K562 (cell line): ENCODE measurements around the gene NME4. TPM values are rescaled to one million over a fixed set of nuclear protein-coding genes. Genes with fewer than 3 reads are reported as not detected.
A peak's percentile ranks its signal among the peaks of the same experiment; 100 is the strongest.

Experiments used
- ATAC-seq: fragments of 200-7000 bp; cut with Tn5 transposase; 3 replicates; pipeline ENCODE4 v1.9.1; 2020; ENCODE audit warnings: moderate library complexity
- BruUV-seq: library from RNA; stranded (reverse); fragments of 400-500 nt; replicated peaks from 2 replicates; lab custom pipeline; 2021; lab: Mats Ljungman, UMichigan
- CTCF ChIA-PET: fragments of 300-600 bp; formaldehyde crosslinking; extraction: SDS; loops from one replicate; lab custom pipeline; 2021; ENCODE audit warnings: low intra/inter-chr PET ratio; lab: Yijun Ruan, JAX
- POLR2A ChIA-PET: fragments of 300-600, 350-650 bp; sonication (Branson Sonifier 250); formaldehyde crosslinking; extraction: SDS; loops from one replicate; lab custom pipeline; 2021; ENCODE audit warnings: antibody characterized with exemption, inconsistent platforms; lab: Yijun Ruan, JAX
- DNase-seq, 4 experiments: peaks; one replicate each; pipeline versions ENCODE4 v3.0.0 to v3.0.0-alpha.2; 2011 to 2018; ENCODE audit warnings: low spot score in 3 of 4, mixed read lengths in 3 of 4; ENCODE audit errors: extremely low read depth in 1 of 4
- FAIRE-seq: peaks from 2 replicates; lab custom pipeline; 2011; peaks lifted over from hg19 to GRCh38; lab: Jason Lieb, UNC
- H2AFZ ChIP-seq: 2 replicates; pipeline ENCODE4 v1.6.0; 2011; ENCODE audit warnings: low read depth, low read length, control low read depth, inconsistent platforms
- H3K27ac ChIP-seq: fragments of 200-600 bp; 3 replicates; pipeline ENCODE4 v1.8.0; 2011; ENCODE audit warnings: low read depth, mild to moderate bottlenecking, control low read depth, inconsistent platforms, low read length, moderate library complexity, mixed read lengths; ENCODE audit errors: extremely low read depth
- H3K27me3 ChIP-seq, 2 experiments: fragments of 300-600 bp in 1 of 2; 2 replicates in 1 of 2; 3 replicates in 1 of 2; pipeline versions ENCODE4 v1.6.0 to v1.8.0; 2011; ENCODE audit warnings: inconsistent platforms in 2 of 2, low read length in 2 of 2, mild to moderate bottlenecking in 1 of 2, mixed read lengths in 1 of 2, moderate library complexity in 1 of 2; ENCODE audit not compliant: control insufficient read depth in 2 of 2, insufficient read depth in 2 of 2
- H3K36me3 ChIP-seq: fragments of 300-600 bp; 3 replicates; pipeline ENCODE4 v1.8.0; 2011; ENCODE audit warnings: mild to moderate bottlenecking, low read length, inconsistent platforms; ENCODE audit not compliant: control insufficient read depth, insufficient read depth
- H3K4me1 ChIP-seq, 2 experiments: fragments of 200-600 bp in 1 of 2; replicated peaks in 1 of 2; 2 replicates in 1 of 2; 3 replicates in 1 of 2; pipeline versions ENCODE4 v1.5.1 to v1.8.0; 2011; ENCODE audit warnings: inconsistent platforms in 2 of 2, low read length in 2 of 2, mild to moderate bottlenecking in 1 of 2, mixed read lengths in 1 of 2, moderate library complexity in 1 of 2; ENCODE audit not compliant: control insufficient read depth in 2 of 2, insufficient read depth in 2 of 2
- H3K4me2 ChIP-seq: 2 replicates; pipeline ENCODE4 v1.6.1; 2011; ENCODE audit warnings: low read length, control low read depth, inconsistent platforms, mixed read lengths; ENCODE audit not compliant: insufficient read depth
- H3K4me3 ChIP-seq: fragments of 200-600 bp; sonication (generic), shearing (Covaris generic); 2 replicates; pipeline ENCODE4 v1.5.1; 2016; ENCODE audit warnings: control low read depth, inconsistent platforms
- H3K79me2 ChIP-seq: fragments of 200-600 bp; 3 replicates; pipeline ENCODE4 v1.8.0; 2011; ENCODE audit warnings: low read length, inconsistent platforms; ENCODE audit not compliant: control insufficient read depth, insufficient read depth
- H3K9ac ChIP-seq, 2 experiments: 2 replicates each; pipeline versions ENCODE4 v1.6.0 to v1.6.1; 2011; ENCODE audit warnings: low read depth in 2 of 2, low read length in 2 of 2, control low read depth in 1 of 2, inconsistent platforms in 1 of 2, mild to moderate bottlenecking in 1 of 2, mixed read lengths in 1 of 2; ENCODE audit not compliant: insufficient read depth in 1 of 2
- H3K9me1 ChIP-seq: one replicate; pipeline ENCODE4 v1.6.0; 2011; ENCODE audit warnings: inconsistent platforms, mild to moderate bottlenecking, low read length, moderate library complexity; ENCODE audit not compliant: control insufficient read depth, insufficient read depth
- H3K9me3 ChIP-seq: replicated peaks from 2 replicates; pipeline ENCODE4 v1.5.1; 2011; ENCODE audit warnings: low read depth, low read length, inconsistent platforms; ENCODE audit not compliant: control insufficient read depth, insufficient read depth
- H4K20me1 ChIP-seq: replicated peaks from 2 replicates; pipeline ENCODE4 v1.6.1; 2011; ENCODE audit warnings: low read length, inconsistent platforms, mixed read lengths; ENCODE audit not compliant: control insufficient read depth, insufficient read depth
- BRF1 ChIP-seq: IDR thresholded peaks from 3 replicates; pipeline ENCODE4 v1.6.1; 2011; ENCODE audit warnings: borderline replicate concordance, mild to moderate bottlenecking; ENCODE audit not compliant: insufficient read length; ENCODE audit errors: extremely low read depth
- CBFB ChIP-seq: sonication (generic); formaldehyde crosslinking; IDR thresholded peaks from 2 replicates; pipeline ENCODE4 v1.4.0; 2020; ENCODE audit warnings: mild to moderate bottlenecking, missing genetic modification reagents
- CTCF ChIP-seq, 3 experiments: IDR thresholded peaks in 2 of 3; conservative IDR thresholded peaks in 1 of 3; 2 replicates each; pipeline ENCODE4 v1.5.1; 2011 to 2012; ENCODE audit warnings: low read length in 3 of 3, mild to moderate bottlenecking in 3 of 3, control low read depth in 2 of 3, improper control_type of control experiment in 1 of 3, inconsistent platforms in 1 of 3, low read depth in 1 of 3, mixed read lengths in 1 of 3, moderate library complexity in 1 of 3; ENCODE audit not compliant: insufficient read depth in 2 of 3
- ESRRA ChIP-seq: fragments of 450-650 bp; IDR thresholded peaks from 2 replicates; pipeline ENCODE4 v1.6.1; 2014; ENCODE audit warnings: low read depth, mild to moderate bottlenecking, moderate library complexity, borderline replicate concordance
- ILK ChIP-seq: fragments of 450-650 bp; IDR thresholded peaks from 2 replicates; pipeline ENCODE4 v1.6.1; 2016; ENCODE audit warnings: missing genetic modification characterization, low read depth, mild to moderate bottlenecking, missing compliant biosample characterization, moderate library complexity, borderline replicate concordance
- OTX1 ChIP-seq: fragments of 450-650 bp; formaldehyde crosslinking; IDR thresholded peaks from 2 replicates; pipeline ENCODE4 v1.4.0; 2022; ENCODE audit warnings: mild to moderate bottlenecking
- POLR2G ChIP-seq: fragments of 200-400 bp; formaldehyde crosslinking; IDR thresholded peaks from 2 replicates; pipeline ENCODE4 v1.6.1; 2017; ENCODE audit warnings: low read depth, mild to moderate bottlenecking, antibody characterized with exemption, low read length, moderate library complexity
- SMARCE1 ChIP-seq: fragments of 450-650 bp; IDR thresholded peaks from 2 replicates; pipeline ENCODE4 v1.7.1; 2016; ENCODE audit warnings: mild to moderate bottlenecking
- USF2 ChIP-seq: sonication (generic); formaldehyde crosslinking; IDR thresholded peaks from 2 replicates; pipeline ENCODE4 v1.5.0; 2020; ENCODE audit warnings: missing genetic modification reagents
- ZNF408 ChIP-seq: fragments of 250-450 bp; sonication (Bioruptor Pico); IDR thresholded peaks from 2 replicates; pipeline ENCODE4 v1.4.0; 2020; ENCODE audit warnings: low read depth, mild to moderate bottlenecking, moderate library complexity
- ZNF445 ChIP-seq: fragments of 250-450 bp; sonication (Bioruptor Pico); IDR thresholded peaks from 2 replicates; pipeline ENCODE4 v1.4.0; 2020; ENCODE audit warnings: low read depth, mild to moderate bottlenecking, moderate library complexity
- ZNF740 ChIP-seq, 3 experiments: fragments of 200-800 bp in 1 of 3; sonication (Bioruptor generic) in 1 of 3; sonication (generic) in 1 of 3; formaldehyde crosslinking in 1 of 3; IDR thresholded peaks; 2 replicates each; pipeline versions ENCODE4 v1.6.1 to v1.8.0; 2016 to 2022; ENCODE audit warnings: mild to moderate bottlenecking in 2 of 3, missing compliant biosample characterization in 2 of 3, missing genetic modification characterization in 2 of 3, missing genetic modification reagents in 1 of 3
- WGBS: fragments of 100-300 bp; shearing (Covaris generic); methylation state at CpG from one replicate; pipeline ENCODE4 v1.1.6; 2016; ENCODE audit warnings: low coverage, mixed read lengths; ENCODE audit not compliant: insufficient coverage; ENCODE audit errors: missing lambda C conversion rate; 5-methylcytosine and 5-hydroxymethylcytosine counted together
- in situ Hi-C: fragments of 300-500 bp; cut with MboI; formaldehyde crosslinking; loops from 4 replicates; pipeline ENCODE4 v1.15.0; 2018; ENCODE audit warnings: inconsistent platforms, mixed read lengths
- intact Hi-C: fragments of 100-400 bp; cut with micrococcal nuclease; formaldehyde crosslinking; loops from 2 replicates; pipeline ENCODE4 v1.14.2; 2022
- polyA plus RNA-seq, 8 experiments: library from polyadenylated mRNA; depleted of rRNA in 4 of 8; stranded (reverse) in 5 of 8; unstranded in 3 of 8; fragments of >200 nt; fragmentation: Nextera tagmentation in 2 of 8; fragmentation: Illumina TruSeq in 1 of 8; extraction: Ambion mirVana in 2 of 8; extraction: Trizol in 1 of 8; gene quantifications; 2 replicates each; pipeline versions ENCODE4 v1.2.1 to v1.2.3, GENCODE V29; 2011 to 2014; ENCODE audit warnings: inconsistent platforms in 1 of 8, missing spikeins in 1 of 8
- total RNA-seq, 7 experiments: library from RNA; depleted of rRNA in 6 of 7; stranded (reverse); fragments of >200 nt in 6 of 7; fragmentation: Illumina TruSeq in 2 of 7; extraction: Trizol in 2 of 7; gene quantifications; 2 replicates each; pipeline versions ENCODE4 v1.2.1 to v1.2.3, GENCODE V29; 2011 to 2021; ENCODE audit warnings: low replicate concordance in 1 of 7
- TF ChIP-seq, protein P1 (sequence below): fragments of 450-650 bp; IDR thresholded peaks from 2 replicates; pipeline ENCODE4 v1.6.1; 2016
- TF ChIP-seq, protein P2 (sequence below): fragments of 250-450 bp; sonication (Bioruptor Pico); IDR thresholded peaks from 2 replicates; pipeline ENCODE4 v1.5.0; 2021

NME4 gene
- total and polyA plus RNA-seq, 9 of the 15 experiments (the other 6 are each of a cell fraction or from before 2014, with no cell fraction given) = 15.4 to 264 (median 139) TPM

DNA sequence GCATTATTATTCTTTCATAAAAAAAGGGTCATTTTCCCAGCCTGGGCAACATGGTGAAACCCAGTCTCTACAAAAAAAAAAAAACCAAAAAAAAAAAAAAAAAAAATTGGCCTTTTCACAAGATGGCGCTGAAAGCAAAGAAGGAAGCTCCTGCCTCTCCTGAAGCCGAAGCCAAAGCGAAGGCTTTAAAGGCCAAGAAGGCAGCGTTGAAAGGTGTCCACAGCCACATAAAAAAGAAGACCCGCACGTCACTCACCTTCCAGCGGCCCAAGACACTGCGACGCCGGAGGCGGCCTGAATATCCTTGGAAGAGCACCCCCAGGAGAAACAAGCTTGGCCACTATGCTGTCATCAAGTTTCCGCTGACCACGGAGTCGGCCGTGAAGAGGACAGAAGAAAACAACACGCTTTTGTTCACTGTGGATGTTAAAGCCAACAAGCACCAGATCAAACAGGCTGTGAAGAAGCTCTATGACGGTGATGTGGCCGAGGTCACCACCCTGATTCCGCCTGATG is 10.3 kb upstream of the NME4 start:
- H3K4me3 ChIP-seq = no peak overlapping the region
- BruUV-seq = no TSS peak
- no peaks in the 10 kb centered on the region for H4K20me1 ChIP-seq
- H3K9ac ChIP-seq = peak overlapping the region in 1 of 2 experiments; percentile 74; a peak in 1 of 4 replicates
- peak; percentile 79 for FAIRE-seq
- POLR2A ChIA-PET = interaction anchor here (0.5 to 1.3 kb wide), 4 partner anchors 10 to 330 kb away, joined by 3 read pairs; partner anchors contain the start of gene METTL26
- H2AFZ ChIP-seq = 0 out of 2 replicates have a peak overlapping the region, but pooled peaks have one; percentile 27
- H3K79me2 ChIP-seq = peaks cover 5% of the 10 kb centered on the region; the same call in 2 of the 3 replicates
- CTCF ChIA-PET = no interaction called here
- 60% methylated on average over 19 of the region's 19 CpGs for WGBS
- H3K4me1 ChIP-seq = peaks cover 13 to 67% of the 10 kb centered on the region in 2 experiments
- no peaks in the 10 kb centered on the region for H3K27me3 ChIP-seq
- H3K9me3 ChIP-seq = no peaks in the 10 kb centered on the region; the same call in 1 of the 2 replicates
- no peaks in the 10 kb centered on the region for H3K36me3 ChIP-seq
- H3K9me1 ChIP-seq = no peaks in the 10 kb centered on the region
- no peak for ATAC-seq
- peak overlapping the region; percentile 3; the same call in 1 of the 2 replicates for H3K4me2 ChIP-seq
- intact Hi-C loops (no loop called here), in situ Hi-C loops (no loop called here)
- 0 out of 3 replicates have a peak overlapping the region, but pooled peaks have one; percentile 47 for H3K27ac ChIP-seq
- DNase-seq = peak in 1 of 4 experiments; percentile 57
- TF ChIP-seq ILK (tag) = no peak
- no peak for TF ChIP-seq OTX1 (CRISPR knock-in tag)
- no peak for TF ChIP-seq ZNF740 (CRISPR knock-in tag; IDR thresholded peaks at IDR 0.05)
- no peak for TF ChIP-seq ZNF740 (tag; IDR thresholded peaks at IDR 0.05)
- no peak for TF ChIP-seq CBFB
- no peak for TF ChIP-seq BRF1
- TF ChIP-seq, protein P1, sequence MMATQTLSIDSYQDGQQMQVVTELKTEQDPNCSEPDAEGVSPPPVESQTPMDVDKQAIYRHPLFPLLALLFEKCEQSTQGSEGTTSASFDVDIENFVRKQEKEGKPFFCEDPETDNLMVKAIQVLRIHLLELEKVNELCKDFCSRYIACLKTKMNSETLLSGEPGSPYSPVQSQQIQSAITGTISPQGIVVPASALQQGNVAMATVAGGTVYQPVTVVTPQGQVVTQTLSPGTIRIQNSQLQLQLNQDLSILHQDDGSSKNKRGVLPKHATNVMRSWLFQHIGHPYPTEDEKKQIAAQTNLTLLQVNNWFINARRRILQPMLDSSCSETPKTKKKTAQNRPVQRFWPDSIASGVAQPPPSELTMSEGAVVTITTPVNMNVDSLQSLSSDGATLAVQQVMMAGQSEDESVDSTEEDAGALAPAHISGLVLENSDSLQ = peak; percentile 26; the same call in 1 of the 2 replicates
- TF ChIP-seq POLR2G = no peak
- TF ChIP-seq USF2 = no peak
- no peak for TF ChIP-seq ZNF445 (CRISPR knock-in tag)
- TF ChIP-seq, protein P2, sequence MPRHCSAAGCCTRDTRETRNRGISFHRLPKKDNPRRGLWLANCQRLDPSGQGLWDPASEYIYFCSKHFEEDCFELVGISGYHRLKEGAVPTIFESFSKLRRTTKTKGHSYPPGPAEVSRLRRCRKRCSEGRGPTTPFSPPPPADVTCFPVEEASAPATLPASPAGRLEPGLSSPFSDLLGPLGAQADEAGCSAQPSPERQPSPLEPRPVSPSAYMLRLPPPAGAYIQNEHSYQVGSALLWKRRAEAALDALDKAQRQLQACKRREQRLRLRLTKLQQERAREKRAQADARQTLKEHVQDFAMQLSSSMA (CRISPR knock-in tag) = no peak
- TF ChIP-seq ZNF408 (CRISPR knock-in tag) = no peak
- TF ChIP-seq ESRRA = no peak
- TF ChIP-seq SMARCE1 = no peak
- TF ChIP-seq CTCF (IDR thresholded peaks at IDR 0.05 in 2 of 3, conservative IDR thresholded peaks at IDR 0.05 in 1 of 3; ENCODE audit: insufficient read depth in 2 of 3, low read depth in 1 of 3, low read length in 3 of 3) = peak in 2 of 3 experiments; percentile 20 to 52; a peak in 3 of 6 replicates
